Retinal pigment epithelial cell (primary cell): Measurements from ENCODE around the gene HPSE2.

Experiments
- DNase-seq: peaks from one replicate; pipeline ENCODE4 v3.0.0-alpha.2; 2010; ENCODE audit warnings: low read depth
- H3K4me3 ChIP-seq: 2 replicates; pipeline ENCODE4 v1.5.1; 2011; ENCODE audit warnings: mild to moderate bottlenecking, low read length, control low read depth, moderate library complexity
- TF ChIP-seq, protein P1 (sequence below): conservative IDR thresholded peaks from 2 replicates; pipeline ENCODE4 v1.5.1; 2011; ENCODE audit warnings: low read depth, low read length, control low read depth, inconsistent platforms

The HPSE2 gene

DNA sequence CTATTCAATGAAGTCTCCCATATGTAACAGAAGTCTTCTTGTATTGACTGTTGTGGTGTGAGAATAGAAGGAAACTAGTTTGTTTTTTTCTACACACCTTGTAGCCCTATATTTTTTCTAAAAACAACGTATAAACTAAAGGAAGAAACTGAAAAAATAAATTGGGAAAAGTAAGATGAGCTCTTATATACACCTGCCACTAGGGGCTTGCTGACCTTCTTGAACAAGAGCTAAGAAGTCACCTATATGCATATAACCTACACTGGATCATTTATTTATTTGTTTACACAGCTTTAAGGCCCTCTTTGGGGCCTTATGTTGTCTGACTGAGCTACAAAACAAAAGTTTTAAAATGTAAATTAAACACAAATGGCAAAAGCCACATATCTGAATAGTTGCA is 383.0 kb downstream of the HPSE2 start:
- H3K4me3 ChIP-seq = no peak overlapping the region
- TF ChIP-seq, protein P1, sequence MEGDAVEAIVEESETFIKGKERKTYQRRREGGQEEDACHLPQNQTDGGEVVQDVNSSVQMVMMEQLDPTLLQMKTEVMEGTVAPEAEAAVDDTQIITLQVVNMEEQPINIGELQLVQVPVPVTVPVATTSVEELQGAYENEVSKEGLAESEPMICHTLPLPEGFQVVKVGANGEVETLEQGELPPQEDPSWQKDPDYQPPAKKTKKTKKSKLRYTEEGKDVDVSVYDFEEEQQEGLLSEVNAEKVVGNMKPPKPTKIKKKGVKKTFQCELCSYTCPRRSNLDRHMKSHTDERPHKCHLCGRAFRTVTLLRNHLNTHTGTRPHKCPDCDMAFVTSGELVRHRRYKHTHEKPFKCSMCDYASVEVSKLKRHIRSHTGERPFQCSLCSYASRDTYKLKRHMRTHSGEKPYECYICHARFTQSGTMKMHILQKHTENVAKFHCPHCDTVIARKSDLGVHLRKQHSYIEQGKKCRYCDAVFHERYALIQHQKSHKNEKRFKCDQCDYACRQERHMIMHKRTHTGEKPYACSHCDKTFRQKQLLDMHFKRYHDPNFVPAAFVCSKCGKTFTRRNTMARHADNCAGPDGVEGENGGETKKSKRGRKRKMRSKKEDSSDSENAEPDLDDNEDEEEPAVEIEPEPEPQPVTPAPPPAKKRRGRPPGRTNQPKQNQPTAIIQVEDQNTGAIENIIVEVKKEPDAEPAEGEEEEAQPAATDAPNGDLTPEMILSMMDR = peak; percentile 26
- DNase-seq = no peak

DNA sequence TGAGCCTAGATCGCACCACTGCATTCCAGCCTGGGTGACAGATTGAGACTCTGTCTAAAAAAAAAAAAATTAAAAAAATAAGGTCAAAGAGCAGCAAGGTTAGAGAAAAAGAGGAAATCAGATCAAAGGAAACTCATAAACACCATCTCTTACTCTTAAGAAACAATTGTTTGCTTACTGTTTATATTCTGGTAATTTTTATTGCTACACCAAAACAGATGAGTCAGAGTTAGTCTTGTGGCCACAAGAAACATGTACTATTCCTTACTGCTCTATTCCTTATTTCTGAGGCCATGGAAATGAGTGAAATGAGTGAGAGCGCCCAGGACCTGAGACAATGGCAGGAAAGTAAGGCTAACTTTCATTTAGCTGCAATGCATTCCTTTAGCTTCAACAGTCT is 387.3 kb downstream of the HPSE2 start:
- H3K4me3 ChIP-seq = no peak overlapping the region
- TF ChIP-seq, protein P1 = no peak
- DNase-seq = no peak

DNA sequence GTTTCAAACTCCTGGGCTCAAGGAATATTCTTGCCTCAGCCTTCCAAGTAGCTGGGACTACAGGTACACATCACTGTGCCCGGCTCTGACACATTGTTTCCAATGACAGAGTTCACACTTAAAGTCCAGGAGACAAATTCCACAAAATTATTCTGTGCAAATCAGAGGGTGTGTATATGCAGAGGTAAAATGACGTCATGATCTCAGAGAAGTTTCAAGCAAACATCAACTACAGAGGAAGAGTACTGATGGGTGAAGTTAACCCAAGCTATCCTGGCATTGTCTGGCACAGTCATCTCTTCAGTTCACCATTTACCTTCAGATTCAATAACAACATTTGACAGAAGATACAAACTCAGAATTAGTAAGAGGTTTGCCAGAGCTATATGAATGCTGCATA is 388.9 kb downstream of the HPSE2 start:
- TF ChIP-seq, protein P1 = no peak
- DNase-seq = no peak

DNA sequence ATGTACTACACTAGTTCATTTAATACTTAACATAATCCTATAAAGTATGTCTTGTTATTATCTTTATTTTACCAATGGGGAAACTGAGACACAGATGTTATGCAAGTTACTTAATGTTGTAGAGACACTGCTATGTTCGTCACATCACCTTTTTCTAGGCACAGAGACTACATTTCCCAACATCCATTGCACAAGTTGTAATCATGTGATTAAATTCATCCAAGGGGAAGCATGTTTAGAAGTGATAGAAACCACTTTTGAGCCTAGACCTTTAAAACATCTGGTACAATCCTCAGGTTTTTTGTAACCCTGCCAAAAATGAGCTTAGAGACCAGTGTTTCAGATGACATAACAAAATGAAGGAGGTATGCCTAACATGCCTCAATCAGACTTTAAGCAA is 402.1 kb downstream of the HPSE2 start:
- TF ChIP-seq, protein P1 = no peak
- no peak overlapping the region for H3K4me3 ChIP-seq
- no peak for DNase-seq

More for the DNA sequence above, 388.9 kb downstream of the HPSE2 start:
- H3K4me3 ChIP-seq = no peak overlapping the region

DNA sequence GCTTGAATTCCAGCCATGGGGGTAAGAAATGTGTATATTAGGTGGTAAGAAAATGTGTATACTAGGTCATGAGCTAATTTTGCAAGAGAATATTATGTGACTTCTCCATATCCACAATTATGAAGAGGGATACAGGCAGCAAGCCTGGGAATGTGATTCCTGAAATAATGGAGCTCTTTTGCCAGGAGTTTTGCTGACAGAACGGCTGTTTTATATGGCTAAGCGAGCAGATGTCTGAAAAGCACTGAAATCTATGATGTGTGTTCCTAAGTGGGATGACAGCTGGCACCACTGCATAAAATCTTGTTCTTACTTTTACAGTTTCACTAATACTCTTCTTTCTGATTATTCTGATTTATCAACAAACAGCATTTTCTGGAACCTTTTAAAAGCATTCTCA is 402.9 kb downstream of the HPSE2 start:
- H3K4me3 ChIP-seq = no peak overlapping the region
- TF ChIP-seq, protein P1 = no peak
- no peak for DNase-seq

DNA sequence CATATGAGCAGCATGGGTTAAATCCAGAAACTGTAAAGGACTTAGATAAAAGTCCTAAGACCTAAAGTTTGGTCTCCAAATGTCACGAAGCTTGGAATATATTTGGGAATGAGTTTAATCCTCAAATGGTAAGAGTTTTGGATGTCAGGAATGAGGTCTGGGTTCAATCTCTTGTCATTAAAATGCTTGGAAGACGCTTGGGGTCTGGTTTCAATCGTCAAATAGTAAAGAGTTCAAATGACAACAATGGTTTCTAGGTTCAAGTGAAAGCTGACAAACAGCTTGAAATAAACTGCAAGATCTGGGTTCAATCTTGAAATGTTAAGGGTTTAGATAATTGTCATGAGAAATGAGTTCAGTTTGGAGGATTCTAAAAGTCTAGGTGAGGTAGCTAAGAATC is 403.5 kb downstream of the HPSE2 start:
- TF ChIP-seq, protein P1 = no peak
- H3K4me3 ChIP-seq = no peak overlapping the region
- DNase-seq = no peak

DNA sequence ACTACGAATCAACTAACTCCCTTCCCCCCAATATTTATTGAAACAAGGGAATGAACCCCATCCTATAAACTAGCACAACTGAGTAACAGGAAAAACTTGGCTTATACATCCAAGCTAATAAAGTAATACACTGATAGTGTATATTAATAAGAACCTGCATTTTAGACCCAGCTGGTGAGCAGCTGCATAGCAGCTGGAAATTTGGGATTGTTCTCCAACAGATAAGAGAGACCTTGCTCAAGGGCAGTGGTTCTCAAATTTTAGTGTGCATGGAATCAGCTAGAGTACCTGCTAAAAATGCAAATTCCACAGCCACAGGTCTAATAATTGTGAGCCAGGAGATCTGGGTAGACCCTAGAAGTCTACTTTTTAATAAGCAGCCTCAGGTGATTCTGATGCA is 404.3 kb downstream of the HPSE2 start:
- H3K4me3 ChIP-seq = no peak overlapping the region
- DNase-seq = no peak
- TF ChIP-seq, protein P1 = no peak
